GM19397 (cell line): ENCODE measurements around the gene DKK3.

Source experiments
- ATAC-seq: cut with Tn5 transposase; IDR thresholded peaks from one replicate; pipeline ENCODE4 v1.9.1; 2021; ENCODE audit warnings: mild to moderate bottlenecking, moderate library complexity; ENCODE audit not compliant: unreplicated experiment

The DKK3 gene

DNA sequence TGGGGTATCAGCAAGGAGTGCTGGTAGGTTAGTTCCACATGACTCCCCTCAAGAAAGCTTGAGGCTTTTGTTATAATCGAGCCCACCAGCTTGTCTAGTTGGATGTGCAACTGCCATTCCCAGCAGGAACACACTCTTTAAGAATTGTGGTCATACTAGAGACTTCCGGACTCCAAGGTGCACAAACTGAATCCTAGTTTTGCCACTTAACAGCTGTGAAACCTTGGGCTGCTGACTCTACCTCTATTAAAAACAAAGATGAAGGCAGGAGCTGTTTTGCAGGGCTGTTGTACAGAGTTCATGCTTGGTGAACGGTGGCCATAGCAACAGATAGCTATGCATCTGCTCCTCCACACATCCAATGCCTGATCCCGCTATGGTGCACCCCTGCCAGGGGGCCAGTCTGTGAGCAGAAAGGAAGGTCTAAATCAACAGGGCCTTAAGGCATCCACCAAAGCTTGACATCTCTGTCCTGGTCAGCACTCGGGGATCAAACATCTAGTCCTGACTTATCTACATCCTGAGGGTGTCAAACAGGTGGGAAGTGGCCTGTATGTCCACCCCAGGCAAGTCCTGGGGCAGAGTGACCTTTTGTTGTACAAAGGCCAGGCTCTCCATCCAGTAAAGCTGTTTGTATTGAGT lies 36.4 kb downstream of the DKK3 start:
- no peak for ATAC-seq

DNA sequence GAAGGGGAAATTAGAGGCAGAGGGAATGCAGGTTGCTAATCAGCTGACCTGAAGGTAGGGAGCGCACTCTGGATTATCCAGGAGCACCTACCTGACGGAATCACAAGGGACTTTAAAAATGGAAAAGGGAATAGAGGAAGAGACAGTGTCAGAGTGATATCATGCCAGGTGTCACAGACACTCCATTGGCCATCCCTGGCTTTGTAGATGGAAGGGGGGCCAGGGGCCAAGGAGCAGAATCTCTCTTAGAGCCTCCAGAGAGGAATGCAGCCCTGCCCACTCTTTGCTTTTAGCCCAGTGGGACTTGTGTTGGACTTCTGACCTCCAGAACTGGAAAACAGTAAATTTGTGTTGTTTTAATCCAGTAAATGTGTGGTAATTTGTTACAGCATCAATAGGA lies 37.9 kb downstream of the DKK3 start:
- ATAC-seq: no peak

DNA sequence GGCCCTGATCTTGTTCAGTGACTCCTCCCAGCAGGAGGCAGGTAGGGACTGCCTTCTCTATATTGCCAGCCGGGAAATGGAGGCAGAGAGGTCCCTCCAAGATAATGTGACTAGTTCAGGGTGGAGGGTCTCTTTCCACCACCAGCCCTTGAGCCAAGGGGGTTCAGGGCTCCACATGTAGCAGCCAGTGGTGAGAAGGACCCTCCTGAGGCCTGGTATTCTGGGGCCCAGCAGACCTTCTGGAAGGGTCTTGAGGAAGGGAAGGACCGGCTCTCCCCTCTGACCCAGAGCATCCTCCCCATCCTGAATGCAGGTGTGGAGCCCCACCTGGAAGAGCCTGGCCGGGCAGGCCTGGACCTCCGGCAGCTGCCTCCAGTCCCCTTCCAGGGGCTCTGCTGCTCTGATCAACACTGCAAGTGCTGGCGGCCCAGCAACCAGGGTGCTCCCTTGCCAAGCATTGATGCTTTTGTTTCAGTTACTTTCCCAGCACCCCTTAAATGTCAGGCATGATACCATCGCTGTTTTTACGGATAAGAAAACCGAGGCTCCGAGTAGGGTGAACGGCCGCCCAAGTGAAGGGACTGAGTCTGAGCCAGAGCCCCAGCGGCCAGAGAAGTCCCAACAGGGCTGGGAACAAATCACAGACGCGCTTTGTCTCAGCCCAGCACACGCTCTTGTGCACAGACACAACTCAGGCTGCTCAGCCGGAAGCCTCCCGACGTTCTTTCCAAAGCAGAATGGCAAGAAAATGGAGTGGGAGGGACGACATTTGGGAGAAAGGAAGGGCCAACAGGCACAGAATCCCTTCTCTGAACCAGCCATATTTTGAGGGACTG lies 38.8 kb downstream of the DKK3 start:
- no peak for ATAC-seq

DNA sequence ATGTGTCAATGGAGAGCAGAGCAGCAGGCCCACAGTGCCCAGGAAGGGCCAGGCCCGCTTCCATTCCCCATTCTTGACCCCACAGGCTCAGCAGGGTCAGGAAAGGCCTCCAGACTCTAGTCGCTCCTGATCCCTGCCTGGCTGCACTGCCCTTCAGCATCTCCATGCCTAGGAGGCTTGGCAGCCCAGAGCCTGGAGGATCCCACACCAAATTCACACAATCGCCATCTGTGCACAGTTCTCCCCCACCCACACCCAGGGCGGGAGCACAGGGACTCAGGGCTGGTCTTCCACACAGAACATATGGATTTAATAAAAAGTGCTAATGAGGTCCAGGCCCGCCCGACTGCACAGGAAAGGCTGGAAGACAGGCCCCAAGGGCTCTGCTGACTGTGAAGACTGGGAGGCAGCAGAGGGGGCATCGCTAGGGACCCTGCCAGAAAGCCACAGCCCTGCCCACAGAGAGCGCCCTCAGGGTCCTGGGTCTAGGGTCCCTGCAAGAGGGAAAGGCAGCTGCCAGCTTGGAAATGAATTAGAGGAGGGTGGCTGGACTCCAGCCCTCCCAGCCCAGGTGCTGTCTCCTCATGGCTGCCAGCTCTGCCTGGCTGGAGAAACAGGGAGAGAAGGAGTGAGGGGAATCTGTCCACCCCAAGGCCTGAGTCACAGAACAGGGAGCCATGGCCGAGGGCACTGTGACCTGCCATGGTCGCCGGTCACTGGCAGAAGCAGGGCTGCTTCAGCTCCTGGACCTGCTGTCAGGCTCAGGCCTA lies 39.7 kb downstream of the DKK3 start:
- no peak for ATAC-seq

DNA sequence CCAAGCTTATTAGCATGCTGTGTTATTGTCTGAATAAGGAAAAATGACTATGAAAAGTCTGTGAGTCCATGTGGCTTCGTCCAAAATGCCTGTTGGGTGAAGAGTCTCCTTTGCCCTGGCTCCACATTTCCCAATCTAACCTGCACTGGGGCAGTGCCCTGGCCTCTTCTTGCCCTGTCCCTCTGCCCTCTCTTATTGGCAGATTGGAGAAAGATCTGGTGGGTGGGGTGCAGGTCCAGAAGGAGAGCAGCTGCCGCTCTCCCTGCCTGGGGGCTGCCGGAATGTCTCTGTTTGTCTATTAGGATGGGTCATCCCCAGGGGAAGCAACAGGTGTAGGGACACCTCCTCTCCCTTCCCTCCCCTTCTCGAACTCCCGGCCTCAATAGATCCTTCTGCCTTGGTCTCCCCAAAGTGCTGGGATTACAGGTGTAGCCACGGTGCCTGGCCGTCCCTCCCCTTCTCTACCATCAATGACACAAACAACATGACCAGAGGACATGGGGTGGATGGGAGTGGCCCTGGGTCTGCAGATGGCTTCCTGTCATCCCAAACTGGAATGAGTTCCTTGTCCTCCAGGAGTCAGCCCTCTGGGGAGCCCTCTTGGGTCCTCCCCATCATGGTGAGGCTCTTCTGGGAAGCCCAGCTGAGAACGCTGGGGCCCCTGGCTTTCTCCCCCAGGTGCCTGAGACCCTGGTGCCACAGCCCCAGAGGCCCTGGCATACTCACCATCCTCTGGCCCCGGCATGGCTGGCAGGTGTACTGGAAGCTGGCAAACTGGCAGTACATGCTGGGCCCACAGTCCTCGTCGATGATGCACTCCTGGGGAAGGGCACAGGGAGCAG lies 40.5 kb downstream of the DKK3 start:
- no peak for ATAC-seq

DNA sequence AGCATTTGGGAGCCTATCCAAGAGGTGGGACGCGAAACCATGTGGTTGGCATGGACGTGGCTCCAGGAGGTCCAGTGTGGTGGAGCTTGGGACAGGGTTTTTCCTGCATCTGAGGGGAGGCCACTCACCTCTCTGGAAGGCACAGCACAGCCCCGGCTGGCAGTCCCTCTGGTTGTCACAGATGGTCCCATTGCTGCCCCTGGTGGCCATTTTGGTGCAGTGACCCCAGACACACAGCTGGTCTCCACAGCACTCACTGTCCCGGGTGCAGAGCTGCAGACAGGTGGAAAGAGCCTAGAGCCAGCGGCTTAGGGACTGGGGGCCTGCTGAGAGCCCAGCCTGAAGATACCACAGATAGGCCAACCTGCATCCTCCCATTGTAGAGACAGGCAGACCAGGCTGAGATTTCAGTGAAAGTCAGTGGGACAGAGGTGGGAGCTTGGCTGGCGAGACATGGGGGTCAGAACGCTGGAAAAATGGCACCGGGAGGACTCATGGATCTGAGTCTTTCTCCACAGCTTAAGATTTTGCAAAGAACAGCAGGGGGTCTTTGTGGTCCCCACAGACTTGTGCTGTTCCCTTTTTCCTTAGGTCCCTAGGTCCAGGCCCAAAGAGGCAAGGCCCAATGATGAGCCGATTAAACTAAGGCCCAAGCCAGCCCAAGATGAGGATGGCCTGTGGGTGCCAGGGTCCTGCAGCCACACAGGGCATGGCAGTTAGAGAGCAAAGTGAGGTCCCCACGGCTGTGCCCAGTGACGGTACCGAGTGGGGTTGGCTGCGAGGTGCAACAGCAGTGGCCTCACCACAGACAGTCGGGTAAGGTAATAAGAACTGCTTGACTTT lies 41.4 kb downstream of the DKK3 start:
- ATAC-seq: peak; percentile 87

DNA sequence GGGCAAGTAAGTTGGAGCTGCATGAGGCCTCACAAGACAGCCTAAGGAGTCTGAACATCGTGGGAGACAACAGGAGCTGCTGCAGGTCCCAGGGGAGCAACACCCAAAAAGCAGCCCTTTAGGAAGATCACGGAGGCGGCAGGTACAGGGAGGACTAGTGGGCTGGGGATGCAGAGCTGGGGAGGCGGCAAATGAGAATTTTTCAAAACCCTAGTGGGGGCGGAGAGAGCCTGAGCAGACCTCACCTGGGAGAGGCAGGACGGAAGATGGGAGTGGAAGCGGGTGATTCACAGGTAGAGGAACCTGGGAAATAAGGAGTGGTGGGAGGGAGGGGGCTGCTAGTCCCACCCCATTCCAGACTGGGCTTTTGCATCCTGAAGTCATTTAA lies 42.1 kb downstream of the DKK3 start:
- ATAC-seq: no peak

DNA sequence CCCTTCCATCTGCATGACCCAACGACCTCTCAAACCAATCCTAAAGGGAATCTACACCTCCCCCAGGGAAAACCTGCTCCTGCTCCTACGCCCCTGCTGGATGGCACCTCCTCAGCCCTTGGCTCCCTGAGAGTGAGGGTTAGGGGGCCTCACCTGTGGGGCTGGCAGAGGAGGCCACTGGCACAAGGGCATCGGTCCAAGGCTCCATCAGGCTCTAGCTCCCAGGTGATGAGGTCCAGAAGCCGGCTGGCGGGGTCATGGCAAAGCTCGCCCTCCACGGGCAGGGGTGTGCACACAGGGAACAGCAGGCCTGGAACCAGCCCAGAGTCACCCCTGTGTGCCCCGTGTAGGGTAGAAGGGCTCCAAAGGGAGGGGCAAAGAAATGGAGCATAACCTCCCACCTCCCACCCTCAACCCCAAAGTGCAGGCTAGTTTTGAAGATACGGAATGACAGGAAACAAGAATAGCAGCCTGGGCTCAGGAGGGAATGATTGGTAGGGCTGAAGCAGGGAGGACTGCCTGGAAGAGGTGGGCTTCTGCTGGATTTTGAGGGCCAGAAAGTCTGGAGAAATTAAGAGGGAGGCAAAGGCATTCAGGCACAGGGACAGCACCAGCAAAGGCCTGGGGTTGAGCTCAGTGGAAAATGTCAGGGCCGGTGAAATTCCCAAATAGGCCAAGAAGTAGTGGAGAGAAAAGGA lies 42.6 kb downstream of the DKK3 start:
- ATAC-seq: no peak

DNA sequence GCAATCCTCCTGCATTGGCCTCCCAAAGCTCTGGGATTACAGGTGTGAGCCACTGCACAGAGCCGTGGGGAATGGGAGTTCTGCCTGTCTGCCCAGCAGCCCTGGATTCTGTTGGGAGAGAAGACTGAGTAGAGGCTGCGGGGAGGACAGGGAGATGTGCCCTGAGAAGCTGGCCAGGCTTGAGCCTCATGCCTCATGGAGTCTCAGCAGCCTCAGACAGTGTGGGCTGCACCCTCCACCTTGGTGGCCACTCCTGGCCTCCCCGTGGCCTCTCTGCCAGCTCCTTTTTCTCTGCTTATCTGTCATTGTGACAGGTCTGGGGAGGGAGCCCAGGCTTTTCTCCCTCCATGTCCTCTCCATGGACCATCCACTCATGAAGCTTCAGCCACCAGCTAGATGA lies 43.2 kb downstream of the DKK3 start:
- ATAC-seq: no peak

DNA sequence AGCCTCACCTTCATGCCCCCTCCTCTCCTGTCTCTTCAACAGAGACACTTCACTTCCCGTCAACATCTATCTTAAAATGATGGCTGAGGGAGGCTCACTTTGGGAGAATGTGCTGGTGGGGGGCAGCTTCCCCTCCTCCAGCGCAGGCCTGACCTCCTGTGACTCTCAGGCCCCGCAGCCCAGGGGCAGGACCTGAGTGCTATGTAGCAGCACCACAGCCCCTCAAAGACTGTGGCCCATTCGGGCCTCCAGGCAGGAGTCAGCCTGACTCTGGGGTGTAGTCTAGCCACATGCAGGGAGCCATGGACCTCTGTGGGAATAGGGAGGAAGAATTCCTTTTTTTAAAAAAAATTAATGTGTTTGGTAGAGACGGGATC lies 43.7 kb downstream of the DKK3 start:
- no peak for ATAC-seq

DNA sequence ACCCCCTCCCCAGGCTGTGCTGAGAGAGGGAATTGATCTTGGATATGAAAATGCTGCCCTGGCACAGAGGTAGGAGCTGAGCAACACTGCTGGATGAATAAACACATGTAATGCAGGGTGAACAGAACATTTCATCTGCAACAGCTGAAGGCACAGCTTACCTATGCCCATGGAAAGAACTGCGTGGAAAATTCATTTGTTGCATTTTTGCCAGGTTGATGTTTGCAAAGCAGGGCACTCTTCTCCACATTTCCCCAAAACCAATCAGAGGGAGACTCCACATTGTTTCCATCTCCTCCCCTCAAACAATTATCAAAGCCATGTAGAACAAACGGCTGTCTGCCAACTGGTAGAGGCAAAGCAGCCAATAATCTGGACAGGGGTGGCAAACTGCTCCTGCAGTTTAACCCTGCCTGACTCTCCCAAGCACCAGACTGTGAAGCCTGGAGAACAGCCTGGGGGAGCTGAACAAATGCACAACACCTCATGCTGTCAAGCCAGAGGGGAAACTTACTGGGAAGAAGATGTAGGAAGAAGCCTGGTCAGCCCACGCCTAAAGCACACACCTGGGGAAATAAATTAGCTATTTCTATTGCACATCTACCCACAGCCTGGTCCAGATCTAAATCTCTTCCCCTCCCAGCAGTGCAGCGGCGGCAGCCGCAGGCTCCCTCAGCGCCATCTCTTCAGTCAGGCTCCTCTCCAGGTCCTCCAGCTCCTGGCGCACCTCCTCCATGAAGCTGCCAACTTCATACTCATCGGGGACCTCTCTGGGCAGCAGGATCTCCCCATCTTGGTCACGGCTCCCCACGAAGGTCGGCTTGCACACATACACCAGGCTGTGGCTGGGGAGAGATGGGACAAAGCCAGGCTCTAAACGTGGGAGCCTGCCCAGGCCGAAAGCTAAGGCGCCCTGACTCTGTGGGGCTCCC lies 44.3 kb downstream of the DKK3 start:
- ATAC-seq: no peak

DNA sequence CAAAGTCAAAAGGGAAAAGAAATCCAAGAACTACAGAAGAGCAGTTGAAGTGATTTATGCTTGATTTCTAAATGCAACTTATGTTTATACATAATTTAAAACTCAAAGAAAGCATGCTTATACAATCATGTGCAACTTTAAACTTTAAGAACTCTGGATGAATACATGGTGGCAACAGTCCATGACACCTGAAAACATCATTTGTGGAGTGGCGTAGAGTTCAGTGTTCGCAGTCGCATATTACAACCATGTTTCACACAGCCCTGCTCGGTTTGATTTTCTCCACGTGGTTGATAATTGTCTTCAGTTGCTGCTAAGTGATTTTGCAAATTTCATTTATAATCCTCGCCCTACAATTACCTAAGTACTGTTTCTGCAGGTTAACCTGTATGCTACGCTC lies 45.4 kb downstream of the DKK3 start:
- no peak for ATAC-seq

DNA sequence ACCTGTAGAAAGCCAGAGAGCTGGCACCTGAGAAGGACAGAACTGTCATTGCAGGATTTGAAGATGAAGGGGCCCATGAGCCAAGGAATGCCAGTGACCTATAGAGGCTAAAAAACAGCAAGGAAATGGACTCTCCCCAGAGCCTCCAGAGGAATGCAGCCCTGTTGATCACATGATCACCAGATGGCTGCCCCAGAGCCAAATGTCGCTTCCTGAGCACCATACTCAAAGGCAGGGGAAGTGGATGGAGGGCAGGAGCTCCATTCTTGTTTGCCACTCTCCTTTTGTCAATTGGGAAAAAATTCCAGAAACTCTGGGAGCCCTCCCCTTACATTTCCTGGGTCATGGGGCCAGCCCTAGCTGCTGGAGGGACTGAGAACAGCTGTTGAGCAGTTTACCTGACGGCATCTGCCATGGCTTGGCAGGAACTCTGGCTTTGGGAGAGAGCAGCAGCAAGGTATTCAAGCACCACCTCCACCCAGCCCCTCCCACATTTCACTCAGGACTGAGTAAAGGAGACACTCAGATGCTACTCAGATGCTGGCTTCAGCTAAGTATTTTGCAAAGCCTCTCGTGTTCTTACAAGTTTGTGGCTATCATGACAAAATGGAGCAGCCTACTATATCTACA lies 46.9 kb downstream of the DKK3 start:
- ATAC-seq: no peak

DNA sequence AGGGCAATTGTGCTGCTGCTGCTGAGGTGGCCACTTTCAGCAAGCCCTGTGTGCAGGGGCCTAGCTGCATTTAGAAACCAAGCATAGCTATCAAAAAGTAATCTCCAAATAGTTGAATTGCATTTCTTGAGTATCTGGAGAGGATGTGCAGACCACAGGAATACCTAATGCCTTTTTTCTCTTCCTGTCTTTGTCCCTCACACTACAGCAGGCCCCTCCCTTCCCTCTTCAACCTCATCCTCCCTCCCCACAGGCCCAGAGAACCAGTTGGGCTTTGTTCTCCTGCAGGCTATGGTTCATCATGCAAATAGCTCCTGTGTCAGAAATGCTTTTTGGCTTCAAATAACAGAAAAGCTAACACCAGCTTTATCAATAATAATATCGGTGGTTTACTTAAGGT lies 47.7 kb downstream of the DKK3 start:
- no peak for ATAC-seq

DNA sequence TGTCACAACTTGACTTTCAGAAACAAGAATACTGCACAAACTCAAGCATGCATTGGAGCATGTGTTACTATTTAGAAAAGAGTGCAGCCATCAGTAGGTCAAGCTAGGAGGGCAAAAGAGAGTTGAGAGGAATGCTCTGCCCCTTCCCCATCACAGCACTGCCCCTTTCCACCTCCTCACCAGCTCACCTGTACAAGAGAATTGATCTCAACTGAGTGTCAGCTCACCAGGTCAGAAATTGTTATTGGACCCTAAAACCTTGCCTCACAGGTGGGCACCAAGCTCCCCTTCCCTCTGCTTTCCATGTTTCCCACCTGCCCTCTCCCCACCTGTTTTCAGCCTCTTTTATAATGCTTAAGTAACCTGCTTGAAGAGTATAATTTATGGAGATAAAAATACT lies 48.8 kb downstream of the DKK3 start:
- no peak for ATAC-seq

DNA sequence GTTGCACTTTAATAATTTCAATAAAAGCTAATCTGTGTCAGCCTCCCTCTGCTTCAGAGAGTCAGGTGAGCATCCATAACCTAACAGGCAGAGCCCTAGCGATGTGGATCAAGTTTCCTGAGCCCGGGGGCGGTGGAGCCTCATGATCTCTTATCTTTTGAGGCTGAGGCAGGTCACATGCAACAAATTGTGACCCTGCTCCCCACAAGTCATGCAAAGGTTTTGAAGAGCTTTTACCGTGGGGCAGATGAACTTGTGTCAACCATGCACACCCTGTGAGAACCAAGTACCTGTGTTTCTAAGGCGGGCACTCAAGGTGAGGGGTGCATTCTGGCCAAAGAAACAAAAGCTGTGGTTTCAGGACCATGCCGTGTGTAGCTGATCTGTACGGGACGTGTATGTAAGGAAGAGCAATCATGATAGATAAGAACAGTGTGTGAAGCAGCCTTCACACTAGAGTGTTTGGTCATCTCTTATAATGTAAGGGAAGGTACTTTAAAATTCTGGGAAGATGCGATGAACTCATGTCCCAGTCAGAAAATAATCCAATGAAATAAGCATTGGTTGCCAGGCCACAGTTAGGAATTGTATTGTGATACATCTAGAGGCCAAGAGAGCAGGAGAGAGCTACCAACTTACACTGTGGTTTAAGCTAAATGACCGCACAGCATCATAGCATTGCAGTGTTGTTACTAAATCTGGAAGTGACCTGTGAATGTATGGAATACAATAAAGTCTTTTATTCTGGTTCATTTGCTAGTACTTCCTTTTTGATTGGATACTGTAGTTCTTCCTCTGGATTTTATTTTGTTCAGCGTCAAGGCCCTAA lies 49.8 kb downstream of the DKK3 start:
- ATAC-seq: no peak

DNA sequence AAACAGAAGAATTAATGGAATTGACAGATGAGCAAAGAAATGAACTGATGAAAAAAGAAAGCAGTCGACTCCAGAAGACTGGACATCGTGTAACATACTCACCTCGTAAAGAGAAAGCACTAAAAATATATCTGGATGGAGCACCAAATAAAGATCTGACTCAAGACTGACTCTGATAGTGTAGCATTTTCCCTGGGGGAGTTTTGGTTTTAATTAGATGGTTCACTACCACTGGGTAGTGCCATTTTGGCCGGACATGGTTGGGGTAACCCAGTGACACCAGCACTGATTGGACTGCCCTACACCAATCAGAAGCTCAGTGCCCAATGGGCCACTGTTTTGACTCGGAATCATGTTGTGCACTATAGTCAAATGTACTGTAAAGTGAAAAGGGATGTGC lies 52.4 kb downstream of the DKK3 start:
- no peak for ATAC-seq
